DLD1 (cell line): ENCODE results near the gene CCDC73.
"Not testable (repeated sequence)": the region's sequence is repeated elsewhere in the genome, so short reads cannot be mapped to it uniquely, and the experiment has no call there.

Experiments used
- in situ Hi-C: cut with HindIII; loops from 2 replicates; pipeline ENCODE4 v1.10.0; 2017; ENCODE audit warnings: low sequenced_read_pairs

Gene CCDC73

GRCh38 chr11:32794439-32794838, at the start of gene CCDC73:
CCDC73 (minus strand) TSS chr11:32794662; CDS start chr11:32760243, 34,419 bp downstream.
- in situ Hi-C loops: no loop called here

DNA sequence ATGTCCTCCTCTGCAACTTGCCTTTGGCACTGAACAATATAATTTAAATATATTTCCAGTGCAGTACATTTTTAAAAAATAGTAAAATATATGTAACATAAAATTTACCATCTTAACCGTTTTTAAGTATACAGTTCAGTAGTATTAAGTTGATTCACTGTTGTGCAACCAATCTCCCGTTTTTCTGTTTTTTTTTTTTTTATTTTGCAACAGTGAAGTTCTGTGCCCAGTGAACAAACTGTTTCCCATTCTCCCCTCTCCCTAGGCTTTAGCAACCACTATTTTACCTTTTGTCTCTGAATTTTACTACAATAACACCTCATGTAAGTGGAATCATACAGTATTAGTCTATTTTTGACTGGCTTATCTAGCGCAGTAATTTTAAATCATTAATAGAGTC, 49.1 kb upstream of the CCDC73 start:
- in situ Hi-C loops: no loop called here

- in situ Hi-C loops: no loop called here
Observed at GRCh38 chr11:32840587-32840986, 46.1 kb upstream of the CCDC73 start.

- in situ Hi-C loops: no loop called here
Observed at GRCh38 chr11:32839308-32839707, 44.8 kb upstream of the CCDC73 start.

GRCh38 chr11:32838505-32839274, 44.2 kb upstream of the CCDC73 start:
- in situ Hi-C loops: no loop called here

- in situ Hi-C loops: no loop called here
Observed at GRCh38 chr11:32836946-32837345, 42.5 kb upstream of the CCDC73 start.

DNA sequence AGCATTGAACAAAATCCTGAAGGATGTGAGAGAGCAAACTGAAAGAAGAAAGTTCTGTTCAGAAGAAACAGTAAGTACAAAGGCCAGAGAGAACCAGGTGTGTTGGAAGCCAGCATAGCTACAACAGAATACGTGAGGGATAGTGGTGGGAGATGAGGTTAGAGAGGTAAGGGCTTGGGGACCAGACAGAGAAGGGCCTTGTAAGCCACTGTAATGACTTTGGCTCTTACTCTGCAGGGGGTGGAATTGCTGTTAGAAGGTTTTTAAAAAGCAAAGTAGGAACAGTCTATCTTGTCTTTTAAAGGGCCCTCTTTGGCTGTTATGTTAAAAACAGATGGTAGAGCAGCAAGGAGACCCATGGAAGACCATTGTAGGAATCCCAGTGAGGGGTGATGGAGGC, 39.5 kb upstream of the CCDC73 start:
- in situ Hi-C loops: no loop called here

DNA sequence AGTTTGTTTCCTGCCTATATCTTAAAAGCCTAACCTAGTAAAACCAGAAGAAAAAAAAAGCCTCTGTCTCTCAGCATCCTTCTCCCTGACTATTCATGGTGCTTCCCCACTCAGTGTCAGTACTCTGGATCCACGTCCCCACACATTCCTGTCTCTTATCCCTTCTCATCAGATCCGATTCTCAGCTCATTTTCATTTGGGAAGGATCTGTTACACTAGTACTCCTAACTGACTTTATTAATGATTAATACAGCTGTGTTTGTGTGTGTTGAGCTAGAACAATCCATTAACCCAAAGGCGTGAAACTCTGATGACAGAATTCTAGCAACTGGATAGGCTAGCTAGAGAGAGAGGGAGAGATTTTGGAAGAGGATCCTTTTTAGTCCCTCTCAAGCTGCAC, 36.8 kb upstream of the CCDC73 start:
- in situ Hi-C loops: no loop called here

- in situ Hi-C loops: no loop called here
Observed at GRCh38 chr11:32830796-32831195, 36.3 kb upstream of the CCDC73 start.

- in situ Hi-C loops: no loop called here
Observed at GRCh38 chr11:32830413-32830738, 35.9 kb upstream of the CCDC73 start.

GRCh38 chr11:32829680-32830412, 35.4 kb upstream of the CCDC73 start, which contains the start of gene PRRG4:
PRRG4 (plus strand) TSS chr11:32829927; CDS start chr11:32830530, 603 bp downstream.
- in situ Hi-C loops: no loop called here

DNA sequence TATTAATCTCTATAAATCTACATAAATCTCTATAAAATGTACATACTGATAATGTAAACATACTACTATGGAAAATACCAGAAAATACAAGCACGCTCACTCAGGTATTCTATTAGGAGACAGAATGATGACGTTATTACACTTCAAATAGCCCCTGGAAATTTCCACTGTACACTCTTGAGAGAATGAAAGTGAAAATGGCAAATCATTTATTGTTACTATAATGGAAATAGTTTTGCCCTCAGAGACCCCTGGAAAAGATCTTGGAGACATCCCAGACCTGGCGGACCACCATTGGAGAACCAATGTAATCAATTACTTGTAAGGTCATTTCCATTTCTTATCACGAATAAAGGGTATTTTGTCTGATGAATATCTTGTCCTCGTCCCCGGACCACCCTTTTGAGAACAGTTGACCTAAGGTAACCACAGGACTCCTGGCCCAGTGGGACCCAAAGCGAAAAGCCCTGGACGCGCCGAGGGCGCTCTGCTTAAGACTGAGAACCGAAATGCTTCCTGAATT, 34.8 kb upstream of the CCDC73 start:
- in situ Hi-C loops: no loop called here

- in situ Hi-C loops: no loop called here
Observed at GRCh38 chr11:32827276-32827675, 32.8 kb upstream of the CCDC73 start.

- in situ Hi-C loops: no loop called here
Observed at GRCh38 chr11:32826113-32826512, 31.7 kb upstream of the CCDC73 start.

GRCh38 chr11:32823617-32824016, 29.2 kb upstream of the CCDC73 start:
- in situ Hi-C loops: not testable (repeated sequence)

DNA sequence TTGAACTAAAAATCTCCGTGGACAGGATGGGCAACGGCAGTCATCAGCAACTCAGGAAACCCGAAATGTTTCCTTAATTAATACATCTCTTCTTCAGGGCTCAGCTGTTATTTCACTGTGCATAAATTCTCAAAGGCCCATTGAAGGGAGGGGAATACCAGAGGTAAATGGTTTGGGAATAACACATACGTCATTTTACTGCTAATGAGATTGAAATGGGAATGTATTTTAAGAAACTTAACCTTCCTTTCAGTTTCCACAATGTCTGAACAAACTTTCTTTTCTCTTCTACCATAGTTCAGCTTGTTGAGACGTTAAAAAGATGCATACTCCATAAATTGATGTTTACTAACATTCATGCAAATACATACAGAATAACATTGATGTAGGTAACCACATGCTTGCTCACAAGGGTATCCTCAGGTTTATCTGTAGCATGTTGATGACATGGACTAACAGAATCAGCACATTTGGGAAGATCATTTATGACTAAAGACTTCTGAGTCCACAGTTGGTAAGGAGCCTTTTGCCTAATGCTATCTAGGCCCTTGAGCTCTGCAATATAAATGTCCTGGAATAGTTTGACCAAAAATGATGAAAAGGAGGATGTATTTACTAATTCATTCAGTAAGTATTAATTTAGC, 27.6 kb upstream of the CCDC73 start:
- in situ Hi-C loops: no loop called here

- in situ Hi-C loops: no loop called here
Observed at GRCh38 chr11:32821517-32821916, 27.1 kb upstream of the CCDC73 start.

- in situ Hi-C loops: no loop called here
Observed at GRCh38 chr11:32820497-32820896, 26.0 kb upstream of the CCDC73 start.

DNA sequence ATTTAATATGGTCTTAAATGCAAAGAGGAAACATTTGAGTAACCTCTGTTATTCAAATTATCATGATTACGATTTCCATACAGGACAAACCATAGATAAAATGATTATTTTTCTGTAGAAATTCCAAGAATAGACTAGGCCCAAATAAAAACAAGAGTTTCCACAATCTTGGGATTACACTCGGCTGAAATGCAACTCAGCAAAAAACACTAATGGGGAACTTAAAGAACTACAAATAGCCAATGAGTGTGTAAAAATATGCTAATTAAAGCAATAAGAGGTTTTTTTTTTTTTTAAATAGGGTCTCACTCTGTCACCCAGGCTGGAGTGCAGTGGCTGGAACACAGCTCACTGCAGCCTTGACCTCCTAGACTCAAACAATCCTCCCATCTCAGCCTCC, 24.7 kb upstream of the CCDC73 start:
- in situ Hi-C loops: no loop called here

DNA sequence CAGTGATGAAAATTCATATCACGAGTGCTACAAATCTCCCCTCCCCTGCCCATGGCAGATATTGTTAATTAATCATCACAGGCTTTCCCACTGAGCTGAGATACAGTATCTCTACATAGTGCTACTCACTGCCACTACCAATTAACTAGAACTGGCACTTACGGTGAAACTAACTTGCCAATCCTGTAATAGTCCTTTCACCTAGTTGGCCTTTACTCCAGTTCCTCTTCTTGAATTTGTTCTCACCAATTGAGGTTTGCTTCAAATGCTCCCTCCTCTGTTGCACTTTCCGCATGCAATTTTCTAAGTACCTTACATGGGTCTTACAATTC, 23.4 kb upstream of the CCDC73 start:
- in situ Hi-C loops: no loop called here

DNA sequence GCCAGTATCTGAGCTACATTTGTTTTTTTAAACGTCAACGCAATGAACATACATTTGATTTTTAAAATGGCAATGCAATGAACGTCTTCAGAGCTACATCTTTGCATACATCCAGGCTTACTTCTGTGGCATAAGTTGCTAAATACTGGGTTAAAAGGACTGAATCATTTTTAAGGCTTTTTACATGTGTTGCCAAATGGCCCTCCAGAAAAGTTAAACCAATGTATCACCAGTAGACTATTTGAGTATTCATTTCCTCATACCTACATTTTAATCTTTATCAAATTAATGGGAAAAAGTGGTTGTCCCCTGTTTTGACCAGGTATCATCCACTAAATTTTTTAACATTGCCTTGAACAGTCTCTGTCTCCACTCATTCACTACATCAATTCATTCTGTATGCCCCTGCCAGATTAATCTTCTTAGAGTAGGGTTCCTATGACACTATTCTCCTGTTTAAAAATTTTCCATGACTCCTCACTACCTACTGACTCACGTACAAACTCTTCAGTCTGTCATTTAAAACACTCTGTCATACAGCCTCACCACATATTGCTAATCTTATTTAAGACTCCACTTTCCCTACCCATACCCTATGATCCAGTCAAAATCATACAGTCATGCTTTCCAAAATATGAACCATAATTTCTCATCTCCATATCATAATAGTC, 22.9 kb upstream of the CCDC73 start:
- in situ Hi-C loops: no loop called here
